HCT116 (cell line): ENCODE data around the gene OBSCN. TPM values are rescaled to one million over a fixed set of nuclear protein-coding genes. Genes with fewer than 3 reads are reported as not detected.

Experiments
- ATAC-seq: fragments of 200-7000 bp; cut with Tn5 transposase; 2 replicates; pipeline ENCODE4 v1.9.1; 2020; ENCODE audit warnings: mild to moderate bottlenecking, moderate library complexity
- BruUV-seq: library from RNA; stranded (reverse); fragments of 400-500 nt; replicated peaks from 2 replicates; lab custom pipeline; 2021; lab: Mats Ljungman, UMichigan
- CTCF ChIA-PET: fragments of 300-600 bp; sonication (Branson Sonifier 250); formaldehyde crosslinking; loops from one replicate; lab custom pipeline; 2021; ENCODE audit warnings: antibody characterized with exemption; lab: Charles Lee
- POLR2A ChIA-PET: fragments of 300-600, 350-600 bp; sonication (Branson Sonifier 250); formaldehyde crosslinking; loops from one replicate; lab custom pipeline; 2021; ENCODE audit warnings: antibody characterized with exemption; lab: Charles Lee
- RAD21 ChIA-PET, 2 experiments: fragments of 300-600 bp; sonication (Branson Sonifier 250); formaldehyde crosslinking; loops; one replicate each; lab custom pipeline; 2023; ENCODE audit warnings: low total read pairs in 2 of 2; ENCODE audit not compliant: uncharacterized antibody in 2 of 2, unreplicated experiment in 2 of 2, low non-redundant PET in 1 of 2; lab: Charles Lee
- DNase-seq: peaks from one replicate; pipeline ENCODE4 v3.0.0-alpha.2; 2010; ENCODE audit warnings: low read depth, low spot score
- H2AFZ ChIP-seq: fragments of 200-600 bp; shearing (Covaris generic), sonication (generic); 2 replicates; pipeline ENCODE4 v1.6.1; 2017; ENCODE audit warnings: low read depth, mixed run types, mixed read lengths, antibody characterized with exemption, low read length; ENCODE audit not compliant: poor library complexity, severe bottlenecking
- H3K27ac ChIP-seq: 2 replicates; pipeline ENCODE4 v1.5.1; 2012; ENCODE audit warnings: low read depth, low read length
- H3K27me3 ChIP-seq: fragments of 200-600 bp; sonication (generic); 2 replicates; pipeline ENCODE4 v1.6.1; 2016; ENCODE audit warnings: mixed run types, low read length, mixed read lengths; ENCODE audit not compliant: insufficient read depth
- H3K36me3 ChIP-seq, 2 experiments: fragments of 200-500 bp in 1 of 2; fragments of 200-600 bp in 1 of 2; sonication (Bioruptor generic) in 1 of 2; sonication (generic) in 1 of 2; 2 replicates each; pipeline versions ENCODE4 v1.5.1 to v1.6.1; 2014 to 2016; ENCODE audit warnings: low read length in 2 of 2, inconsistent platforms in 1 of 2, mixed read lengths in 1 of 2, mixed run types in 1 of 2; ENCODE audit not compliant: insufficient read depth in 2 of 2, control insufficient read depth in 1 of 2
- H3K4me1 ChIP-seq, 2 experiments: fragments of 200-600 bp in 1 of 2; sonication (generic) in 1 of 2; 2 replicates each; pipeline versions ENCODE4 v1.5.1 to v1.6.1; 2012 to 2017; ENCODE audit warnings: low read length in 2 of 2, inconsistent platforms in 1 of 2, mild to moderate bottlenecking in 1 of 2, mixed read lengths in 1 of 2, mixed run types in 1 of 2, moderate library complexity in 1 of 2; ENCODE audit not compliant: insufficient read depth in 2 of 2, control insufficient read depth in 1 of 2
- H3K4me2 ChIP-seq: fragments of 200-600 bp; sonication (generic); 2 replicates; pipeline ENCODE4 v1.6.1; 2017; ENCODE audit warnings: mixed run types, low read length, mixed read lengths
- H3K4me3 ChIP-seq, 2 experiments: fragments of 200-600 bp in 1 of 2; sonication (generic) in 1 of 2; replicated peaks in 1 of 2; 2 replicates each; pipeline ENCODE4 v1.5.1; 2011 to 2016; ENCODE audit warnings: low read length in 2 of 2, control low read depth in 1 of 2, low read depth in 1 of 2, mild to moderate bottlenecking in 1 of 2, mixed read lengths in 1 of 2, mixed run types in 1 of 2
- H3K79me2 ChIP-seq: fragments of 200-600 bp; sonication (generic); 2 replicates; pipeline ENCODE4 v1.6.1; 2017; ENCODE audit warnings: mild to moderate bottlenecking, mixed run types, low read length, moderate library complexity, mixed read lengths; ENCODE audit not compliant: insufficient read depth
- H3K9ac ChIP-seq: fragments of 200-600 bp; sonication (generic); 2 replicates; pipeline ENCODE4 v1.6.1; 2016; ENCODE audit warnings: low read length, mixed read lengths
- H3K9me2 ChIP-seq: fragments of 200-600 bp; sonication (generic), shearing (Covaris generic); 2 replicates; pipeline ENCODE4 v1.6.1; 2017; ENCODE audit warnings: mixed run types, mild to moderate bottlenecking, moderate library complexity; ENCODE audit not compliant: insufficient read depth
- H3K9me3 ChIP-seq, 2 experiments: fragments of 200-500 bp in 1 of 2; fragments of 200-600 bp in 1 of 2; sonication (Bioruptor generic) in 1 of 2; sonication (generic) in 1 of 2; 2 replicates each; pipeline ENCODE4 v1.6.1; 2014 to 2017; ENCODE audit warnings: low read length in 2 of 2, mixed read lengths in 2 of 2, inconsistent platforms in 1 of 2, low read depth in 1 of 2, mild to moderate bottlenecking in 1 of 2, mixed run types in 1 of 2, moderate library complexity in 1 of 2; ENCODE audit not compliant: control insufficient read depth in 1 of 2, insufficient read depth in 1 of 2
- H4K20me1 ChIP-seq: fragments of 200-600 bp; sonication (generic), shearing (Covaris generic); 2 replicates; pipeline ENCODE4 v1.6.1; 2017; ENCODE audit warnings: mixed run types, mild to moderate bottlenecking, moderate library complexity; ENCODE audit not compliant: insufficient read depth
- CBX3 ChIP-seq: IDR thresholded peaks from 2 replicates; pipeline ENCODE4 v1.6.1; 2012; ENCODE audit warnings: low read depth
- CTCF ChIP-seq, 3 experiments: fragments of 200-600 bp in 1 of 3; sonication (generic) in 1 of 3; IDR thresholded peaks in 2 of 3; conservative IDR thresholded peaks in 1 of 3; 2 replicates each; pipeline ENCODE4 v1.5.1; 2012 to 2017; ENCODE audit warnings: low read depth in 2 of 3, low read length in 2 of 3, antibody characterized with exemption in 1 of 3, borderline replicate concordance in 1 of 3, control low read depth in 1 of 3, mild to moderate bottlenecking in 1 of 3, mixed read lengths in 1 of 3, mixed run types in 1 of 3, moderate library complexity in 1 of 3; ENCODE audit not compliant: insufficient read depth in 1 of 3
- ELF1 ChIP-seq: IDR thresholded peaks from 2 replicates; pipeline ENCODE4 v1.6.1; 2012; ENCODE audit warnings: low read depth, borderline replicate concordance
- EZH2phosphoT487 ChIP-seq: fragments of 200-600 bp; IDR thresholded peaks from 2 replicates; pipeline ENCODE4 v1.6.1; 2018; ENCODE audit warnings: antibody characterized with exemption, borderline replicate concordance
- POLR2A ChIP-seq: IDR thresholded peaks from 2 replicates; pipeline ENCODE4 v1.7.0; 2011; ENCODE audit warnings: borderline replicate concordance; ENCODE audit not compliant: insufficient read depth, insufficient read length; ENCODE audit errors: extremely low read depth
- REST ChIP-seq: IDR thresholded peaks from 2 replicates; pipeline ENCODE4 v1.6.1; 2012; ENCODE audit warnings: low read depth
- SRF ChIP-seq: IDR thresholded peaks from 2 replicates; pipeline ENCODE4 v1.6.1; 2012; ENCODE audit warnings: low read depth
- TCF7L2 ChIP-seq: IDR thresholded peaks from 2 replicates; pipeline ENCODE4 v1.7.0; 2011; ENCODE audit warnings: borderline replicate concordance, inconsistent platforms; ENCODE audit not compliant: insufficient read depth, insufficient read length; ENCODE audit errors: extremely low read depth
- ZNF274 ChIP-seq: fragments of 200-500 bp; sonication (Bioruptor generic); IDR thresholded peaks from 2 replicates; pipeline ENCODE4 v1.6.1; 2014; ENCODE audit warnings: mild to moderate bottlenecking, low read depth, low read length, inconsistent platforms
- intact Hi-C: fragments of 100-400 bp; cut with micrococcal nuclease; formaldehyde crosslinking; loops from 2 replicates; pipeline ENCODE4 v1.10.0; 2022
- total RNA-seq: library from RNA; stranded (reverse); gene quantifications from one replicate; pipeline ENCODE4 v1.2.1, GENCODE V29; 2021; ENCODE audit not compliant: unreplicated experiment
- TF ChIP-seq, protein P1 (sequence below): IDR thresholded peaks from 2 replicates; pipeline ENCODE4 v1.6.1; 2012

The OBSCN gene
- total RNA-seq, 1 experiment from 2014 or later: 16.6 TPM

DNA sequence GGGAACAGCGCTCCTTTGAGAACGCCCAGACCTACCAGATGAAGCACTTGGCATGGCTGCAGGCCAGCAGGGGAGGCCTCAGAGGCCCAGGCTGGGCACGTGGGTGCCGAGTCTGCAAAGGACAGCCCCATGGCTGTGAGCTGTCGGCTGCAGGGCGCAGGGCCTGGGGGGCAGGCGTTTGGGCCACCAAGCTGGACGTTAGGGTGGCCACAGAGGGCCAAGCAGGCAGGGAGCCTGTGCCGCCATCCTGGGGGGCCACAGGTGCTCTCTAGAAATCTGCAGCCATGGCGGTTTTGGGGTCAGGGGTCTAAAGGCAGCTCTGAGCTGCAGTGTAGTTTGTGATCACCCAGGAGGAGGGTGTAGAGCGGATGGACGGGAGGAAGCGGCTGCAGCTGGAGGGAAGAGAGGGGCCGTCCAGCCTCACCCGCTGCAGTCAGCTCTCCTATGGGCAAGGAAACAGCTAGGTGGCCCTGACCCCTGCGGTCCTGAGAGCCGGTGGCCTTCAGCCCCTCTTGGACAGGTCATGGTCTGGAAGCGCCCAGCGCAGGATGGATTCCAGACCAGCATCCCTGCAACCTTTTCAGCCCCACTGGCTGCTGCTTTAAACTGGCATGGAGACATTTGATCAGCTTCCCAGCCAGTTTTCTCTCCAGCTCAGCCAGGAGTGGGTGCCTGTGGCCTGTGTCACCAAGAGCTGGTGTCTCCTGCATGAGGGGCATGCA lies 31.2 kb upstream of the OBSCN start:
- H2AFZ ChIP-seq: no peak overlapping the region
- no peaks in the 10 kb centered on the region for H3K27me3 ChIP-seq
- no peaks in the 10 kb centered on the region for H3K9me3 ChIP-seq
- peaks cover 5 to 25% of the 10 kb centered on the region in 2 experiments for H3K4me1 ChIP-seq
- no peaks in the 10 kb centered on the region for H3K36me3 ChIP-seq
- no TSS peak for BruUV-seq
- no peaks in the 10 kb centered on the region for H4K20me1 ChIP-seq
- no peaks in the 10 kb centered on the region for H3K9me2 ChIP-seq
- no peak overlapping the region for H3K9ac ChIP-seq
- intact Hi-C loops: no loop called here
- no peaks in the 10 kb centered on the region for H3K79me2 ChIP-seq
- ChIA-PET POLR2A (interaction anchor here (0.9 to 1.6 kb wide), 2 partner anchors 11 to 12 kb away, joined by 3 read pairs; no protein-coding TSS in a partner anchor), RAD21 (no interaction called here), CTCF (interaction anchor here (0.6 kb wide), 1 partner anchor 37 kb away, joined by 3 read pairs; no protein-coding TSS in a partner anchor)
- DNase-seq (no peak), ATAC-seq (no peak)
- H3K4me2 ChIP-seq: no peak overlapping the region
- no peak for TF ChIP-seq REST
- no peak for TF ChIP-seq CBX3
- TF ChIP-seq CTCF (IDR thresholded peaks at IDR 0.05 in 2 of 3, conservative IDR thresholded peaks at IDR 0.05 in 1 of 3; ENCODE audit: borderline replicate concordance in 1 of 3, insufficient read depth in 1 of 3, low read depth in 2 of 3, low read length in 2 of 3): no peak
- no peak for TF ChIP-seq TCF7L2
- TF ChIP-seq, protein P1, sequence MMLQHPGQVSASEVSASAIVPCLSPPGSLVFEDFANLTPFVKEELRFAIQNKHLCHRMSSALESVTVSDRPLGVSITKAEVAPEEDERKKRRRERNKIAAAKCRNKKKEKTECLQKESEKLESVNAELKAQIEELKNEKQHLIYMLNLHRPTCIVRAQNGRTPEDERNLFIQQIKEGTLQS: no peak
- TF ChIP-seq EZH2phosphoT487: no peak
- TF ChIP-seq POLR2A: no peak
- TF ChIP-seq ZNF274: no peak
- no peak for TF ChIP-seq SRF
- TF ChIP-seq ELF1: no peak
- H3K27ac ChIP-seq: no peak overlapping the region
- H3K4me3 ChIP-seq: no peak overlapping the region
